Measurements from ENCODE around the gene MED29. TPM values are rescaled to one million over a fixed set of nuclear protein-coding genes. Genes with fewer than 3 reads are reported as not detected.

Gene MED29
- total RNA-seq, 1 experiment from 2014 or later = 42.9 TPM

DNA sequence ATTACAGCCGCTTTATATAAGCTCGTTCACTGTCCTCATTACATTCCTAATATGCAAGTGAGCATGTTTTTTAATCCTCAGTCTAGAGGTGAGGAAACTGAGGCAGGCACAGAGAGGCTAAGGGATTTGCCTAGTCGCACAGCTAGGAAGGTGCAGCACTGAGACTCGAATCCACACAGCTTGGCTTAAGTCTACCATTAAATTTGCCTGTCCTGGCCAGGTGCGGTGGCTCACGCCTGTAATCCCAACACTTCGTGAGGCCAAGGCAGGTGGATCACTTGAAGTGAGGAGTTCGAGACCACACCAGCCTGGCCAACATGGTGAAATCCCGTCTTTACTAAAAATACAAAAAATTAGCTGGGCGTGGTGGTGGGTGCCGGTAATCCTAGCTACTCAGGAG lies 36.5 kb downstream of the MED29 start (continued):
- TF ChIP-seq, protein P1, sequence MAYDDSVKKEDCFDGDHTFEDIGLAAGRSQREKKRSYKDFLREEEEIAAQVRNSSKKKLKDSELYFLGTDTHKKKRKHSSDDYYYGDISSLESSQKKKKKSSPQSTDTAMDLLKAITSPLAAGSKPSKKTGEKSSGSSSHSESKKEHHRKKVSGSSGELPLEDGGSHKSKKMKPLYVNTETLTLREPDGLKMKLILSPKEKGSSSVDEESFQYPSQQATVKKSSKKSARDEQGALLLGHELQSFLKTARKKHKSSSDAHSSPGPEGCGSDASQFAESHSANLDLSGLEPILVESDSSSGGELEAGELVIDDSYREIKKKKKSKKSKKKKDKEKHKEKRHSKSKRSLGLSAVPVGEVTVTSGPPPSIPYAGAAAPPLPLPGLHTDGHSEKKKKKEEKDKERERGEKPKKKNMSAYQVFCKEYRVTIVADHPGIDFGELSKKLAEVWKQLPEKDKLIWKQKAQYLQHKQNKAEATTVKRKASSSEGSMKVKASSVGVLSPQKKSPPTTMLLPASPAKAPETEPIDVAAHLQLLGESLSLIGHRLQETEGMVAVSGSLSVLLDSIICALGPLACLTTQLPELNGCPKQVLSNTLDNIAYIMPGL (CRISPR knock-in tag; IDR thresholded peaks at IDR 0.05) = no peak
- no peak for TF ChIP-seq SMAD4 (CRISPR knock-in tag; IDR thresholded peaks at IDR 0.05)
- no peak for TF ChIP-seq USF1 (CRISPR knock-in tag; IDR thresholded peaks at IDR 0.05)
- no peak for TF ChIP-seq PRRX2 (CRISPR knock-in tag; IDR thresholded peaks at IDR 0.05)
- TF ChIP-seq NR1H2 (CRISPR knock-in tag; IDR thresholded peaks at IDR 0.05) = no peak
- no peak for TF ChIP-seq ZNF219 (CRISPR knock-in tag; IDR thresholded peaks at IDR 0.05; ENCODE audit: borderline replicate concordance)
- TF ChIP-seq OVOL2 (CRISPR knock-in tag; IDR thresholded peaks at IDR 0.05; ENCODE audit: borderline replicate concordance) = no peak

- POLR2A ChIA-PET = interaction anchor here (0.6 to 2.2 kb wide), 14 partner anchors 9 to 52 kb away, joined by 3 to 16 read pairs (median 5); partner anchors contain the start of genes MED29, PAF1, PLEKHG2 and SUPT5H
- CTCF ChIA-PET = interaction anchor here (0.8 to 3.5 kb wide), 14 partner anchors 9 to 106 kb away, joined by 3 to 18 read pairs (median 4); partner anchors contain the start of genes MED29, PAF1 and PLEKHG2
- ATAC-seq (peak; percentile 84), DNase-seq (ENCODE audit: low spot score) (peak; percentile 93)
- no peaks in the 10 kb centered on the region for H3K9me3 Mint-ChIP-seq
- TF ChIP-seq CBFB (CRISPR knock-in tag; IDR thresholded peaks at IDR 0.05; ENCODE audit: low read depth) (0 out of 2 replicates have a peak, but pooled peaks have one; percentile 2), USF1 (CRISPR knock-in tag; IDR thresholded peaks at IDR 0.05) (no peak), MAX (CRISPR knock-in tag; IDR thresholded peaks at IDR 0.05) (peak; percentile 30; the same call in 1 of the 2 replicates), ZNF423 (CRISPR knock-in tag; IDR thresholded peaks at IDR 0.05) (peak; percentile 29; the same call in 1 of the 2 replicates), ELF4 (CRISPR knock-in tag; IDR thresholded peaks at IDR 0.05; ENCODE audit: low read depth) (no peak), NFYB (CRISPR knock-in tag; conservative IDR thresholded peaks at IDR 0.05; ENCODE audit: low read depth) (no peak), ETV6 (CRISPR knock-in tag; IDR thresholded peaks at IDR 0.05) (peak; percentile 78; the same call in 1 of the 2 replicates), SP1 (CRISPR knock-in tag; conservative IDR thresholded peaks at IDR 0.05) (peak; percentile 56; the same call in 1 of the 2 replicates), TEAD4 (CRISPR knock-in tag; IDR thresholded peaks at IDR 0.05) (peak; percentile 96), MYBL2 (CRISPR knock-in tag; IDR thresholded peaks at IDR 0.05) (no peak), TEAD1 (CRISPR knock-in tag; IDR thresholded peaks at IDR 0.05) (peak; percentile 98), PRDM15 (CRISPR knock-in tag; IDR thresholded peaks at IDR 0.05) (peak; percentile 72; the same call in 1 of the 2 replicates), E2F5 (CRISPR knock-in tag; IDR thresholded peaks at IDR 0.05) (no peak), USF2 (CRISPR knock-in tag; IDR thresholded peaks at IDR 0.05) (no peak), FOXP1 (CRISPR knock-in tag; IDR thresholded peaks at IDR 0.05; ENCODE audit: borderline replicate concordance) (peak; percentile 42; the same call in 1 of the 2 replicates)
- TF ChIP-seq, protein P2, sequence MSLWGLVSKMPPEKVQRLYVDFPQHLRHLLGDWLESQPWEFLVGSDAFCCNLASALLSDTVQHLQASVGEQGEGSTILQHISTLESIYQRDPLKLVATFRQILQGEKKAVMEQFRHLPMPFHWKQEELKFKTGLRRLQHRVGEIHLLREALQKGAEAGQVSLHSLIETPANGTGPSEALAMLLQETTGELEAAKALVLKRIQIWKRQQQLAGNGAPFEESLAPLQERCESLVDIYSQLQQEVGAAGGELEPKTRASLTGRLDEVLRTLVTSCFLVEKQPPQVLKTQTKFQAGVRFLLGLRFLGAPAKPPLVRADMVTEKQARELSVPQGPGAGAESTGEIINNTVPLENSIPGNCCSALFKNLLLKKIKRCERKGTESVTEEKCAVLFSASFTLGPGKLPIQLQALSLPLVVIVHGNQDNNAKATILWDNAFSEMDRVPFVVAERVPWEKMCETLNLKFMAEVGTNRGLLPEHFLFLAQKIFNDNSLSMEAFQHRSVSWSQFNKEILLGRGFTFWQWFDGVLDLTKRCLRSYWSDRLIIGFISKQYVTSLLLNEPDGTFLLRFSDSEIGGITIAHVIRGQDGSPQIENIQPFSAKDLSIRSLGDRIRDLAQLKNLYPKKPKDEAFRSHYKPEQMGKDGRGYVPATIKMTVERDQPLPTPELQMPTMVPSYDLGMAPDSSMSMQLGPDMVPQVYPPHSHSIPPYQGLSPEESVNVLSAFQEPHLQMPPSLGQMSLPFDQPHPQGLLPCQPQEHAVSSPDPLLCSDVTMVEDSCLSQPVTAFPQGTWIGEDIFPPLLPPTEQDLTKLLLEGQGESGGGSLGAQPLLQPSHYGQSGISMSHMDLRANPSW (CRISPR knock-in tag; conservative IDR thresholded peaks at IDR 0.05; ENCODE audit: low read depth) = no peak
- H3K4me1 Mint-ChIP-seq = peaks cover 36% of the 10 kb centered on the region
- peak overlapping the region; percentile 98 for H3K27ac Mint-ChIP-seq
- H3K4me3 Mint-ChIP-seq = peak overlapping the region; percentile 57
- H3K36me3 Mint-ChIP-seq = peaks cover 23% of the 10 kb centered on the region
- H3K27me3 Mint-ChIP-seq (ENCODE audit: low read depth) = no peaks in the 10 kb centered on the region
These were observed 37.3 kb downstream of the MED29 start for GRCh38 chr19:39428283-39429112.

Measured in WTC11 (cell line).